ENCODE results near the gene DYNC1H1.
"Not testable (repeated sequence)": the region's sequence is repeated elsewhere in the genome, so short reads cannot be mapped to it uniquely, and the experiment has no call there.

Gene DYNC1H1

DNA sequence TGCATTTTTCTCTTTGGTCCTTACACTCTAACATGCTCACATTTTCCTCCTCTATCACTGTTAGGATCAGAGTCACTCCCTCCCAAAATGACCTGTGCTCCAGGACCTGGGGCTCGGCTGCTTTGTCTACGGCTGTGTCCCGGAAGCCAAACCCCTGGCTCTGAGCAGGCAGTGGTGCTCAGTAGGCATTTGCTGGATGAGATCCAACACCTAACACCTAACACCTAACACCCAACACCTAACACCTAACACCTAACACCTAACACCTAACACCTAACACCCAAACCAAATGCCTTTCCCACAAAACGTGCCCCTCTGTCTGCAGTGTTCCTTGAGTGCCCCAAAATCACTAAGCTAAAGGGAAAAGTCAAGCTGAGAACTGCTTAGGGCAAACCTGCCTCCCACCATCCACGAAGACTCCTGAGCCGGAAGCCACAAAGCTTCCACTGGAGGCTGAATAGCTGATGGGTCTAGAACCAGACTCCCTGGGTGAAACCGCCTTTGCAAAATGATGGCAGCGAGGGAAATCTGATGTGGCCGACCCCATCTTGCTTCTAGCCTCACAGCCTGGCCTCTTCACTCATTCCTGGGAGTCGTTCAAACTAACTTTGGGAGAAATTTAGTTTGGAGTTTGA is 93.2 kb downstream of the DYNC1H1 start:
- in situ Hi-C loops (cut with MboI; ENCODE audit: low sequenced_read_pairs) = no loop called here

DNA sequence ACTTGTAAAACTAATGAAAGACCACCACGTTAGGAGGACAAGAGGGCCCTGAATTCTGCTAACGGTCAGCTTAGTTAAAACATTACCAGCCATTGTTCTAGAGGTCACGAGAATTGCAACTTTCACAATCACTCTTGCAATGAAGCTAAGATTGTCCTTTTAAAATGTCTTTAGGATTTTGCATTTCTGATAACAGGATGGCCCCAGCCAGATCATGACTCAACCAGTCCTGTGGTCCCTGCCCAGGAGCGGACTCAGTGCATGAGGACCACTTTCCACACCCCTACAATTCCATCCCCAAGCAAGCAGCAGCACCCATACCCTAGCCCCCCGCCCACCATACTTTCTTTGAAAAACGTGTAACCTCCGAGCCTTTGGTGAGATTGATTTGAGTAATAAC is 93.8 kb downstream of the DYNC1H1 start:
- in situ Hi-C loops (cut with MboI; ENCODE audit: low sequenced_read_pairs) = no loop called here

DNA sequence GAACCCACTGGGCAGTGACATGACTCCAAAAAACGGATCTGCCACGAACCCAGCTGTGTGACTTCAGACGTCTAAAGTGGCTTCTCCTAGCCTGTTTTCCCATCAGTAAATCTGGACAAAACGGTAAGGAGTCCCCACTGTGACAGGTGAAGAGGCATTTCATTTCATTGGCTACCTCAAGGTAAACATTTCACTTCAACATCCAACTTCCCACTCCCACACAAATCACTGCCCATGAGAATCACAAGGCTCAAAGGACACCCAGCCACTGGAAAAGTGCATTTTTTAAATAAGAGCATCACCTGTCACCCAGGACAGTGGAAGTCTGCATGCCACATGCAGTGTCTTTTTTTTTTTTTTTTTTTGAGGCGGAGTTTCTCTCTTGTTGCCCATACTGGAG is 94.6 kb downstream of the DYNC1H1 start:
- in situ Hi-C loops (cut with MboI; ENCODE audit: low sequenced_read_pairs) = no loop called here

DNA sequence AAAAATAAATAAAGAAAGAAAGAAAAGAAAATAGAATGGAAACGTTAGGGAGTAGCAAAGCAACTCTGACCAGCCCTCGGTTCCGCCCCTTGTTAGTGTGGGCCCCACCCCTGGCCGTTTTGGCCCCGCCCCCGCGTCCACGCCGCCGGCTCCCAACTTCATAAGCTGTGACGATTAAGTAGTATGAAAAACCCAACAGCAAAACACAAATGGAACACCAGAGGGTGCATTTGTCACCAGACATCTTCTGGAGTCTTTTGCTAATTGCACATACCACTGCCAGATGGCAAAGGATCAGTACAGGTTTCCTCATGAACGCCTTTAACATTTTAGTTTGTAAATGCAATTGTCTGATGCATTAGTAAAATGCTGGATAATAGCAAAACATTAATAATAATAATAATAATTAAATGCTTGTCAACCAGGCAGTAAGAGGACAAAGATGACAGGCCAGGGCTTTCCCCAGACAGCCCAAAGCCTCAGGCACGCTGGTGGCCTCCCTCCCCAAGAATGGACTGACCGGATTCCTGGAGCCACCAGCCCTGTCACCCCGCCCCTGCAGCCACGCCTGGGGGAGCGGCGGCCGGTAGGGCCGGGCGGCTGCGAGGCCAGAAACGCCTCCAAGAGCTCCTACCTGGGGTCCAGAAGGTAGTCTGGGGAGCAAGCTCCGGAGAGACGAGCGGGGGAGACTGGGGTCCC is 98.9 kb downstream of the DYNC1H1 start:
- in situ Hi-C loops (cut with MboI; ENCODE audit: low sequenced_read_pairs) = no loop called here

DNA sequence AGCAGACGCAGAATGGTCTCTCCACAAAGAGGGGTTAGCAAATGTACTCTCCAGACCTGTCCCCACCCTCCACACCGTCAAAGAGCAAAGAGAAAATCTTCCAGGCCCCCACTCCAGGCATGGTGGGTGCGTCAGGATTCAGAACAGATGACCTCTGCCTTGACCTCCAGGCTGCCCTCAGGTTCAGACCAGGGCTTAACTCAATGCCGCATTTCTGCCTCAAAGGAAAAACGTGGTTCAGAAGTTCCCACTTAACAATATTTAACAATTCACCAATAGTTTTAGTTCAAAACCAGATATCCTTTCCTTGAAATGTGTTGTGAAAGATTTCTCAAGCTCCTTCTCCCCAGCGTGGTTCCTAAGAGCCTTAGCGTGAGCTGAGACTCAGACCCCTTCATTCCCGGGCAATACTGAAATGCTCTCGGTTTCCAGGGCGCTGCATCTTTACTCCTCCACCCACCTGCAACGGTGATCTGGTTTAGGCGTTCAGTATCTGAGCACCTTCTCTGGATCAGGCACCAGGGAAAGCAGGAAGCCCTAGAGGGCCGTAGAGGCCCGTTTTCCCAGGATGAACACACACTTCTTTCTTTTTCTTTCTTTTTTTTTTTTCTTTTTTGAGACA is 99.5 kb downstream of the DYNC1H1 start:
- in situ Hi-C loops (cut with MboI; ENCODE audit: low sequenced_read_pairs) = no loop called here

DNA sequence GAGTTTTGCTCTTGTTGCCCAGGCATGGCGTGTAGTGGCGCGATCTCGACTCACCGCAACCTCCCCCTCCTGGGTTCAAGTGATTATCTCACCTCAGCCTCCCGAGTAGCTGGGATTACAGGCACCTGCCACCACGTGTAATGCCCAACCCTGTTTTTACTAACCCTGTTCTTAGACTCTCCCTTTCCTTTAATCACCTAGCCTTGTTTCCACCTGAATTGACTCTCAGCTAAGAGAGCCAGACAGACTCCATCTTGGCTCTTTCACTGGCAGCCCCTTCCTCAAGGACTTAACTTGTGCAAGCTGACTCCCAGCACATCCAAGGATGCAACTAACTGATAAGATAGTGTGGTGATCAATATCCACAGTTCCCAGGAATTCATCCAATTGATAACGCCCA is 100.2 kb downstream of the DYNC1H1 start:
- in situ Hi-C loops (cut with MboI; ENCODE audit: low sequenced_read_pairs) = not testable (repeated sequence)

DNA sequence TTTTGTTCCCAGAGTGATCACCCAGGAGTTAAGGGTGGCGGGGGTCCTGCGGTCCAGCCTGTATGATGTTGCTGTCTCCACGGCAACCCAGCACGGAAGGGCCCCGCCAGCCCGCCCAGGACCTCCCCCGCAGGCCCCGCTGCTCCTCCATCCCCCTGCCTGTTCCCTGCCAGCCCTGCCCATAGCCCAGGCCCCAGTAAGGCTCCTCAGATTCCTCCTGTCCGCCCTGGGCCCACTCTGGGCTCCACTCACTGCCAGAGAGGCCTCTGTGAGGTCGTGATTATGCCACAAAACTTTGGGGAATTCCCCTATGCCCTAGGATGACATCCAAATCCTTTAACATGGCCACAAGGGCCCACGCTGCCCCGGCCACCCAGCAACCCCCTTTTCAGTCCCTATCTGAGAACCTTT is 101.7 kb downstream of the DYNC1H1 start:
- in situ Hi-C loops (cut with MboI; ENCODE audit: low sequenced_read_pairs) = no loop called here

DNA sequence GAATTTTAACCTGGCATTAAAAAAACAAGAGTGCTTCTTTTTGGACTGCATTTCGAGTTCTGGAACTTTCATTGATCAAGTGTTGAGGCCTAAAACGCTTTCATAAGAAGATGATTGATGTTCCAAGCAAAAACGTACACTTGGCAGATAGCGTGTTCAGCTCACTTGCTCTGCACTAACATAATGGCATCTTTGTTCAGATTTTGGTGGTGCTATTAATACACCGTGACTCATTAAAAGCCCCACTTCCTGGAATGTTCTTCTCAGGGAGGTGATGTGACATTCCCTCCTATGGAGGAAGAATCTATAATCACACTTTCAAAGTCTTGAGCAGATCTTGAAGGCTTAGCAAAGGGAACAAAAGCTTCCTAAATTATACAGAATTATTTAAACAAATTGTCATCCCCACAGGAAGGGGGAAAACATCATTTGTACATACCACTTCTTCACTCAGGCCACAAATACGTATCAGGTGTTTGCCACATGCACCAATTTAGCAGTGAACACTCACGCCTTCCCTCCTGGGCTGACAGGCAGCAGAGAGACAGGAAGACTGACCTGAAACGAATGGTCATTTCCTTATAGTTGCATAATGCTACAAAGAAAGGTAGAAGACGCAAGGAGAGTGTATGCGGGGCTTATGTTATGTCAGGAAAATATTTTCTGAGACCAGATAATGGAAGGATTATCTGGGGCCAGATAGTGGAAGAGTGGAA is 107.1 kb downstream of the DYNC1H1 start:
- in situ Hi-C loops (cut with MboI; ENCODE audit: low sequenced_read_pairs) = no loop called here

DNA sequence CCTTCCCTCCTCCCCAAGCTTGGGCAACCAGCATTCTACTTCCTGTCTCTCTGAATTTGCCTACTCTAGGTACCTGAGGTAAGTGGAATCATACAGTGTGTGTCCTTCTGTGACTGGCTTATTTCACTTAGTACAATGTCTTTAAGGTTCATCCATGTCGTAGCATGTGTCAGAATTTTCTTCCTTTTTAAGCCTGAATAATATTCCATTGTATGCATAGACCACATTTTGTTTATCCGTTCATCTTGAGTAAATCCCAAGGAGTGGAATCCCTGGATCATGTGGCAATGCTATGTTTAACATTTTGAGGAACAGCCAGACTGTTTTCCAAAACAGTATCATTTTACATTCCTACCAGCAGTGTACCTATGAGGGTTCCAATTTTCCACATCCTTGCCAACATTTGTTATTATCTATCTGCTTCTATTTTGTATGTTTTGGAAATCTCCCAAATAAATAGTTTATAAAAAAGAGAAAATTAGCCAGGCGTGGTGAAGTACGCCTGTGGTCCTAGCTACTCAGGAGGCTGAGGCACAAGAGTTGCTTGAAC is 110.1 kb downstream of the DYNC1H1 start:
- in situ Hi-C loops (cut with MboI; ENCODE audit: low sequenced_read_pairs) = no loop called here

DNA sequence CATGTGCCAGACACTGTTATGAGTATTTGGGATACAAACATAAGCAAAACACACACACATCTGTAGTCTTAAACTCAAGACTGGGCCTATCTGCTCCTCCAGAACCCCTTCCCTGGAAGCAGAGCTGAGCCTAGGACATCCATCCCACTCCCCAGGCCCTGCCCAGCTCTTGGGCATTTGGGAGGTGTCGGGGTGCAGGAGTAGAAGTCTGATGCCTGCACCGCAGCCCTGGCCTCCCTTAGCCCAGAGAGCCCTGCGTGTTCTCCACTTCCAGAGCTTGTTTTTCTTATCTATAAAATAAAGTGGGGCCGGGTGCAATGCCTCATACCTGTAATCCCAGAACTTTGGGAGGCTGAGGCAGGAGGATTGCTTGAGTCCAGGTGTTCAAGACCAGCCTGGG is 110.8 kb downstream of the DYNC1H1 start:
- in situ Hi-C loops (cut with MboI; ENCODE audit: low sequenced_read_pairs) = loop anchor here (25.0 kb wide), 1 partner anchor 237 kb away; the partner anchor contains the start of genes MOK and ZNF839

DNA sequence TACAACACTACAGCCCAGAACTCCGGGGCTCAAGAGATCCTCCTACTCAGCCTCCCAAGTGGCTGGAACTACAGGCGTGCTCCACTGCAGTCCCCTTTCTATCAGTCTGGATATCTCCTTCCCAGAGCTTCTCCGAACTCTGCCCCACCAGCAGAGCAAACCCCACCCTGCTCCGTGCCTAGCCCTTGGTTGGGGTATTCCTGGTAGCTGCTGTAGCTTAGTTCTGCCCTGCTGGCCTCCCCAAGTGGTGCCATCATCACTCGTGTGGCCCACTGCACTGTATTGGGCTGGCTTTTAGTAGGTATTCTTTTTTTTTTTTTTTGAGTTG is 113.0 kb downstream of the DYNC1H1 start:
- in situ Hi-C loops (cut with MboI; ENCODE audit: low sequenced_read_pairs) = loop anchor here (25.0 kb wide), 1 partner anchor 235 kb away; the partner anchor contains the start of genes MOK and ZNF839

DNA sequence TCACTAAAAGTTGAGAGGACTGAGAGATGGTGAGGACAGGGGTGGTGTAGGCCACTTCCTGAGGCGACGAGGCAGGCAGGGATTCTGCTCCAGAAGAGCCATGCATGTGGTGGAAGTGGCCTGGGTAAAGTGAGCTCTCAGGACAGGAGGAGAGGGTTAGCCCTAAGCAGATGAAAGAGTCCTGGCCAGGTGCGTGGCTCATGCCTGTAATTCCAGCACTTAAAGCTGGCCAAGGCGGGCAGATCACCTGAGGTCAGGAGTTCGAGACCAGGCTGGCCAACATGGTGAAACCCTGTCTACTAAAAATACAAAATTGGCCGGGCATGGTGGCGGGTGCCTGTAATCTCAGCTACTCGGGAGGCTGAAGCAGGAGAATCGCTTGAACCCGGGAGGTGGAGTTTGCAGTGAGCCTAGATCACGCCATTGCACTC is 114.0 kb downstream of the DYNC1H1 start:
- in situ Hi-C loops (cut with MboI; ENCODE audit: low sequenced_read_pairs) = loop anchor here (25.0 kb wide), 1 partner anchor 234 kb away; the partner anchor contains the start of genes MOK and ZNF839

DNA sequence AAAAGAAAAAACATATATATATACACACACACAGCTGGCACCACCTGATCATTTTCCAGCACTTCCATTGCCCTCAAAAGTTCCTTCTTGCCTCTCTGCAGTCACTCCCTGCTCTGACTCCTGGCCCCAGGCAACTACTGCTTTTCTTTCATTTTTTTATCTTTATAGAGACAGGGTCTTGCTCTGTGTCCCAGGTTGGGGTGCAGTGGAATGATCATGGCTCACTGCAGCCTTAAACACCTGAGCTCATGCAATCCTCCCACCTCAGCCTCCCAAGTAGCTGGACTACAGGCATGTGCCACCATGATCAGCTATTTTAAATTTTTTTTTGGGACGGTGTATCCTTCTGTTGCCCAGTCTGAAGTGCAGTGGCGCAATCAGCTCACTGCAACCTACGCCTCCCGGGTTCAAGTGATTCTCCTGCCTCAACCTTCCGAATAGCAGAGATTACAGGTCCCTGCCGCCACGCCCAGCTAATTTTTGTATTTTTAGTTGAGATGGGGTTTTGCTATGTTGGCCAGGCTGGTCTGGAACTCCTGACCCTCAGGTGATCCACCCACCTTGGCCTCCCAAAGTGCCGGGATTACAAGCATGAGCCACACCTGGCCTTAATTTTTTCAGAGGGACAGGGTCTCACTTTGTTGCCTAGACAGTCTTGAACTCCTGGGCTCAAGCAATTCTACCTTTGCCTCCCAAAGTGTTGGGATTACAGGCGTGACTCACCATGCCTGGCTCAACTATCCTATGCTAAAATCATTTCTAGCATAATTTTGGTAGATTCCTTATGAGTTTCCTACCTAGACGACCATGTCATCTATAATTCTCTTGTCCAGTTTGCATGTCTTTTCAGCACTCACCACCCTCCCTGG is 114.7 kb downstream of the DYNC1H1 start:
- in situ Hi-C loops (cut with MboI; ENCODE audit: low sequenced_read_pairs) = loop anchor here (25.0 kb wide), 1 partner anchor 233 kb away; the partner anchor contains the start of genes MOK and ZNF839

DNA sequence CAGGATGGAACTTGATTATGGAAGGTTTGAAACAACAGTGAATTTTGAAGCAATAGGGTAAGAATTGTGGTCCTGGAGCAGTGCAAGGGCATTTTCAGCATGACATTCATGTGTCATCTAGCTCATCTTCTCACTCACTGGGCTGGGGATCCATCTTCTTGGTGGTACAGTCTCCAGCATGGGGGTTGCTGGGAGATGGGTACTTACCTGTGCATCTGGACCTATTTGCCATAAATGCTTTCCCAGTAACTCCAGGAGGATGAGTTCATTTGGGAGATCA is 115.3 kb downstream of the DYNC1H1 start:
- in situ Hi-C loops (cut with MboI; ENCODE audit: low sequenced_read_pairs) = loop anchor here (25.0 kb wide), 1 partner anchor 233 kb away; the partner anchor contains the start of genes MOK and ZNF839

DNA sequence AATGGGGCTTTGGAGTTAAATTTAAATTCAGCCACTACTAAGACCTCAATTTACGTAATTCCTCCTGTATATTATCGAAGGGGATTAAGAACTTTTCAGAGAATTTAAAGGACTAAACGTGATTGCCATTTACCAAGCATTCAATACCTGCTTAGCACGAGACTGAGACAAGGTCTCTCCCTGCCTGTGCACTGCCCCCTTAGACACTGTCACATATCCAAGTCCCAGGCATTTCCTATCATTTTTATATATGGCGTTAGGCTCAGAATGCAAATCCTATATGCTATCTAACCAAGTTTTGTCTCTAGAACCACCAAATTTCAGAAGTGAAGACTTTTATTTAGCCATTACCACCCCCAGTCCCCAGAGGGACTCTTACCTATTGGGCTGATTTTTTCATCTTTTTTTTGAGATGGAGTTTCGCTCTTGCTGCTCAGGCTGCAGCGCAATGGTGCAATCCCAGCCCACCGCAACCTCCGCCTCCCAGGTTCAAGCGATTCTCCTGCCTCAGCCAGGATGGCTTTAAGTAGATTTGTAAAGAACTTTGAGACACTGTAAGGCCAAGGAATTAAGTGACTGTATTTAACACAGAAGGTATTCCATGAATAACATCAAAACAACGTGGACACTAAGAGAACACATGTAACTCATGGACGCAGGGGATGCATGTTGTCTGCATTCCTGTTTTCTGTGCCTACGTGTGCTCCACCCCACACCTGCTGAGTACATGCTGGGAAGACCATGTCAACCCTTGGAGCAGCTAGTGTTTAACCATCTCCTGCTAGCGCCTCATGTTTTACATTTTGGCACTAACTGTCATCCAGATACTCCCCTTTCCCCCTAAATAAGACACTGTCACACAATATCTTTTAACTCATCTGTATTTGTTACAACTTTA is 116.1 kb downstream of the DYNC1H1 start:
- in situ Hi-C loops (cut with MboI; ENCODE audit: low sequenced_read_pairs) = loop anchor here (25.0 kb wide), 1 partner anchor 232 kb away; the partner anchor contains the start of genes MOK and ZNF839

DNA sequence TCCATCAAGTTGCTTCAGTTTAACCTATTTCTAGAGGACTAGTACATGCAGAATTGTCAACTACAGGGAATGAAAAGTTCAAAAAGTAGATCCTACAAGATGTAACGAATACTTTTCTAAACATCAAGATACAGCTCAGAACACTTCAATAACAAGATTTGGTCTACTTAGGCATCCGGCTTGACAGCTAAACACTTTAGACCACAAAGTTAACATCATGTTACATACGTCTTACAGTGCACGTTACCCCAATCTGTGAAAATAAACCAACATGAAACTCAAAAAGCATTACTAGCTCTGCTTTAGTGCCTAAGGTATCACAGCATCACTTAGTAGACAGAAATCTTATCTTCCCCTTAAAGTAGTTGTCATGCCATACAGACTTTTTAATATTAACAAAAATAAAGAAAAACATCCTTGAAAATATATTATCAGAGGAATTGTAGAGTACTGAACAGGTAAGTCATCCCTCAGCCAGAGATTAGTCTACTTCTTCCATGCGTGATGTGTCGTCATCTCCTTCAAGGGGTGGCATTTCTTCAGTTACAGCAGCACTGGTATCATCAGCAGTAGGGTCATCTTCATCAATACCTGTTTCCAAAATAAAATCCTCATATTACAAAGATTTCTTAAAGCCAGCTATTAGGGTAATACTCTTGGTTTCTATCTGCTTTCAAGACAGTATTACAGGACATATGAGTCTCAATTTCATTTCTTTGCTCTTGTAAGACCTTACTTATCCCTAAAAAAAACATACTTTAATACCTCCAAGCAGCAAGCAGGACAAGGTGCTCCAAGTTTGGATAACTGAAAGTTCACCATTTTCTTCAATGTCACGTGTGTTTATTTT is 117.1 kb downstream of the DYNC1H1 start:
- in situ Hi-C loops (cut with MboI; ENCODE audit: low sequenced_read_pairs) = loop anchor here (25.0 kb wide), 1 partner anchor 231 kb away; the partner anchor contains the start of genes MOK and ZNF839

DNA sequence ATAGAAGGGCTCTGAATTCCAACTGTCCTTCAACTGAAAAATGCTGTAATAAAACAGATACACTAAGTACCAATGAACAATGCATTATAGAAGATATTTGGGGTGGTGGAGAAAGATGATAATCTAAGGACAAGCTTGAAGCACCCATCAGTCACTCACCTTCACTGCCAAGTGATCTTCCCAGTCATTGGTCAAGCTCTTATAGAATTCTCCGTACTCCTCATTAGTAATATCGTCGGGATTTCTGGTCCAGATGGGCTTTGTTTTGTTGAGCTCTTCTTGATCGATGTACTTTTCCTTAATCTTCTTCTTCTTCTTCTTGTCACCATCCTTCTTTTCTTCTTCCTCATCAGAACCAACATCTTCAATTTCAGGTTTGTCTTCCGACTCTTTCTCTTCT is 120.1 kb downstream of the DYNC1H1 start:
- in situ Hi-C loops (cut with MboI; ENCODE audit: low sequenced_read_pairs) = loop anchor here (25.0 kb wide), 1 partner anchor 228 kb away; the partner anchor contains the start of genes MOK and ZNF839

DNA sequence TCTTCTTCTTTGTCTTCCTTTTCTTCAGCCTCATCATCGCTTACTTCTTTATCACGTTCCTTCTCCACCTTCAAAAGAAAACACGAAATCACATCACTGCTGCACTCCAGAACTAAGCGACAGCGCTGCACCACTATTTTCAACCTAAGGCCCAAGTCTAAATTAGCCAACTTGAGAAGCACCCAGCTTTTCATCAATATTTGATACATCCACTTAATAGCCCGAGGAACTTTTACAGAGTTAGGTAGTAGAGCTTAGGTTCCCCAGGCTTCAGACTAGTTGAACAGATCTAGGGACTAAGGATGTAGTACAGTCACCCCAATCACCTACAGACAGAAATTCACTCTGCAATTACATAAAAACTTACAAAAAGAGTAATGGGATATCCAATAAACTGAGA is 120.6 kb downstream of the DYNC1H1 start:
- in situ Hi-C loops (cut with MboI; ENCODE audit: low sequenced_read_pairs) = loop anchor here (25.0 kb wide), 1 partner anchor 227 kb away; the partner anchor contains the start of genes MOK and ZNF839
